H1 (cell line): ENCODE measurements around the gene AFF2.

ENCODE experiments used
- EZH2 ChIP-seq: fragments of 200-600 bp; sonication (generic); IDR thresholded peaks from 2 replicates; pipeline ENCODE4 v1.7.1; 2012; ENCODE audit warnings: low read depth, mild to moderate bottlenecking, moderate library complexity, low read length, inconsistent platforms; ENCODE audit not compliant: severe bottlenecking
- GABPA ChIP-seq: IDR thresholded peaks from 2 replicates; pipeline ENCODE4 v1.6.1; 2011; ENCODE audit warnings: mild to moderate bottlenecking, low read length, moderate library complexity, borderline replicate concordance; ENCODE audit not compliant: insufficient read depth
- PHF8 ChIP-seq: fragments of 200-600 bp; sonication (generic); conservative IDR thresholded peaks from 2 replicates; pipeline ENCODE4 v1.7.1; 2012; ENCODE audit warnings: low read depth, mild to moderate bottlenecking, inconsistent platforms, low read length, moderate library complexity
- POLR2A ChIP-seq, 2 experiments: IDR thresholded peaks; 1 replicate in 1 of 2; 2 replicates in 1 of 2; pipeline ENCODE4 v1.6.1; 2011; ENCODE audit warnings: low read depth in 2 of 2, low read length in 2 of 2, mild to moderate bottlenecking in 2 of 2; ENCODE audit errors: control extremely low read depth in 1 of 2
- POLR2AphosphoS5 ChIP-seq: IDR thresholded peaks from 2 replicates; pipeline ENCODE4 v1.6.1; 2011; ENCODE audit warnings: low read depth, low read length
- SRF ChIP-seq: IDR thresholded peaks from 2 replicates; pipeline ENCODE4 v1.6.1; 2011; ENCODE audit warnings: mild to moderate bottlenecking, low read depth, low read length, moderate library complexity
- ZNF274 ChIP-seq: IDR thresholded peaks from 2 replicates; pipeline ENCODE4 v1.7.0; 2012; ENCODE audit warnings: low read length, borderline replicate concordance; ENCODE audit errors: extremely low read depth
- TF ChIP-seq, protein P1 (sequence below): IDR thresholded peaks from 2 replicates; pipeline ENCODE4 v1.6.1; 2012; ENCODE audit warnings: inconsistent platforms

DNA sequence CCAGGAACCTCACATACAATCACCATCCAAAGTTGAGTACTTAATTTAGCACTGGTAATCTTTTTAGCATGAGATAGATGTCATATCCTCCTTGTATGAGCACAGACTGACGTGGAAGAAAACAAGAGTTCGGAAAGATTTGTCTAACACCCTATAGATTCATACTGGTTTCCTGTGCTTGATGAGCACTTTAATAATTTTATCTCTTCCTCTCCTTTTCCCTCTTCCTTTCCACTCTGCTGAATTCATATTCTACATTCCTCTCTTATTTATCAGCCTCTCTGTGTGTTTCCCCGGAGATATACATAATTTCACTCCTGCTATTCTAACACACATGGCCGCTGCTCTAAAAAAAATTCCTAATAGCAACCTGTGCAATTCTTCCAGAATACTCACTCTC lies 273.9 kb downstream of the AFF2 start:
- no peak for TF ChIP-seq ZNF274
- TF ChIP-seq PHF8: no peak
- TF ChIP-seq POLR2A (IDR thresholded peaks at IDR 0.05; ENCODE audit: control extremely low read depth in 1 of 2, low read depth in 2 of 2, low read length in 2 of 2): no peak
- TF ChIP-seq POLR2AphosphoS5: no peak
- no peak for TF ChIP-seq SRF
- TF ChIP-seq GABPA: no peak
- TF ChIP-seq EZH2: no peak
- TF ChIP-seq, protein P1, sequence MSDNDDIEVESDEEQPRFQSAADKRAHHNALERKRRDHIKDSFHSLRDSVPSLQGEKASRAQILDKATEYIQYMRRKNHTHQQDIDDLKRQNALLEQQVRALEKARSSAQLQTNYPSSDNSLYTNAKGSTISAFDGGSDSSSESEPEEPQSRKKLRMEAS: no peak
